Neural progenitor cell (in vitro differentiated cells): ENCODE data around the gene EPHB1. TPM values are rescaled to one million over a fixed set of nuclear protein-coding genes. Genes with fewer than 3 reads are reported as not detected.

Experiments used
- DNase-seq: peaks from one replicate; pipeline ENCODE4 v3.0.0-alpha.2; 2016; ENCODE audit warnings: low spot score
- H2AFZ ChIP-seq: fragments of 200-600 bp; sonication (generic); replicated peaks from 2 replicates; pipeline ENCODE4 v1.6.1; 2016; ENCODE audit warnings: antibody characterized with exemption
- H3F3A ChIP-seq: fragments of 200-600 bp; sonication (generic); 2 replicates; pipeline ENCODE4 v1.6.1; 2016; ENCODE audit warnings: antibody characterized with exemption, low read depth
- H3K27ac ChIP-seq: fragments of 200-600 bp; sonication (generic); 2 replicates; pipeline ENCODE4 v1.5.1; 2016; ENCODE audit warnings: mild to moderate bottlenecking
- H3K27me3 ChIP-seq: fragments of 200-600 bp; sonication (generic); 2 replicates; pipeline ENCODE4 v1.6.1; 2016; ENCODE audit warnings: mild to moderate bottlenecking, moderate library complexity
- H3K36me3 ChIP-seq: fragments of 200-600 bp; sonication (generic); 2 replicates; pipeline ENCODE4 v1.5.1; 2016
- H3K4me1 ChIP-seq: fragments of 200-600 bp; sonication (generic); 2 replicates; pipeline ENCODE4 v1.6.1; 2016; ENCODE audit warnings: mixed run types
- H3K4me2 ChIP-seq: fragments of 200-600 bp; sonication (generic); 2 replicates; pipeline ENCODE4 v1.6.1; 2016
- H3K4me3 ChIP-seq: fragments of 200-600 bp; sonication (generic); 2 replicates; pipeline ENCODE4 v1.5.1; 2016
- H3K79me2 ChIP-seq: fragments of 200-600 bp; sonication (generic); 2 replicates; pipeline ENCODE4 v1.6.1; 2016; ENCODE audit warnings: low read depth
- H3K9ac ChIP-seq: fragments of 200-600 bp; sonication (generic); 2 replicates; pipeline ENCODE4 v1.6.1; 2016
- H3K9me3 ChIP-seq: fragments of 200-600 bp; sonication (generic); 2 replicates; pipeline ENCODE4 v1.5.1; 2016; ENCODE audit warnings: low read depth
- H4K20me1 ChIP-seq: fragments of 200-600 bp; sonication (generic); 2 replicates; pipeline ENCODE4 v1.6.1; 2016; ENCODE audit warnings: low read depth
- H3K27ac Mint-ChIP-seq: 3 replicates; pipeline ENCODE4 v1.8.0; 2021; ENCODE audit warnings: mixed read lengths
- H3K27me3 Mint-ChIP-seq: 2 replicates; pipeline ENCODE4 v1.8.0; 2022; ENCODE audit warnings: low read depth, mild to moderate bottlenecking, inconsistent platforms, moderate library complexity, mixed read lengths; ENCODE audit not compliant: insufficient read depth
- H3K36me3 Mint-ChIP-seq: 3 replicates; pipeline ENCODE4 v1.8.0; 2021; ENCODE audit warnings: mixed read lengths
- H3K4me1 Mint-ChIP-seq: 3 replicates; pipeline ENCODE4 v1.8.0; 2021; ENCODE audit warnings: mixed read lengths
- H3K4me3 Mint-ChIP-seq: 3 replicates; pipeline ENCODE4 v1.8.0; 2021; ENCODE audit warnings: mild to moderate bottlenecking, moderate library complexity, mixed read lengths
- H3K9me3 Mint-ChIP-seq: 3 replicates; pipeline ENCODE4 v1.8.0; 2020; ENCODE audit warnings: mixed read lengths
- EZH2 ChIP-seq: fragments of 200-600 bp; sonication (generic); IDR thresholded peaks from 2 replicates; pipeline ENCODE4 v1.6.1; 2017; ENCODE audit warnings: antibody characterized with exemption, mild to moderate bottlenecking, moderate library complexity
- EZH2phosphoT487 ChIP-seq: fragments of 200-600 bp; sonication (generic); IDR thresholded peaks from 2 replicates; pipeline ENCODE4 v1.6.1; 2017; ENCODE audit warnings: antibody characterized with exemption
- total RNA-seq: library from RNA; depleted of rRNA; stranded (reverse); fragments of >200 nt; gene quantifications from 2 replicates; pipeline ENCODE4 v1.2.3, GENCODE V29; 2015; ENCODE audit warnings: low replicate concordance
- TF ChIP-seq, protein P1 (sequence below): fragments of 200-600 bp; sonication (generic); IDR thresholded peaks from 2 replicates; pipeline ENCODE4 v1.5.1; 2017; ENCODE audit warnings: antibody characterized with exemption, mild to moderate bottlenecking

Gene EPHB1
- total RNA-seq, 1 donor from 2014 or later = 9.1 TPM

DNA sequence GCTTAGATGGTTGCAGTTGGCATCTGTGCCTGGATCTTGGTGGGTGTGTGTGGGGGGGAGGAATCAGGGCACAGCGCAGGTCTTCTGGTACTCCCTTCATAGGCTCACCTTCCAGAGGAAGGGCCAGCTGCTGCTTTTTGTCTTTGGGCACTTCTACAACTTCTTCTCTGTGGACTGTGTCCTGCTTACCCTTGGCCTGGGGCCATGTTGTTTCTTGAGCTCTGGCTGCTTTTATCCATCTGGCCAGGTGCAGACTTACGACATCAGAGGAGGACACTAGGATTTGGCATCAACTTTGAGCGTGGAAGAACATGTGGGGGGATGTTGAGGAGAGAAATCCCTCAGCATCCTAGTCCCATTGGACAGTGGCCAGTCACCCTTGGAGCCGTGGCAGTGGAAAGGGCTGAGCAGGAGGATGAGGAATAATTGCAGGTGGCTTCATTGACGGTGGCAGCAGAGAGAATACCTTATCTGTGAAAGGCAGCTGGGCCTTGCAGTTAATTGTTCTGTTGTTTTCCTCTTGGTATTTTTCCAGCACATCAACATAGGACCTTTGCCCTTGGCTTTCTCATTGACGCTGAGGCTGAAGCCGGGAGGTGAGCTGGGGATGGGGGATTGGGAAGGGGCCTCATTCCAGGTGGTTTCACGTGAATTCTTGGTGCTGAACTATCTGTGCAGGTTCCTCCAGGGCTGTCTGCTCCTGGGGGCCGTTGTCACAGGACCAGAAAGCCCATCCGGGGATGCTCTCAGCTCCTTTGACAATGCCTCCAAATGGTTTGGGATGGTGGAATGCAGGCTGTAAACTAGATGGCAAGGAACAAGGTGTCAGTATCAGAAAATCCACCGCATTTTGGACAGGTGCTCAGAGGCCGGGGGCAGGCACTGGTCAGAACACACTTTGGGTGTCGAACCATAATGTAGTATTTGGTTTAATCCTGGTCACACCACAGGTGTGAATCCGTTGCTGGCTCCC is 9.7 kb downstream of the EPHB1 start:
- no peaks in the 10 kb centered on the region for H3K36me3 ChIP-seq
- no peak overlapping the region for H3K4me3 Mint-ChIP-seq
- no peak overlapping the region for H3K27ac ChIP-seq
- H3K27me3 Mint-ChIP-seq = peaks cover 3% of the 10 kb centered on the region
- H3K9ac ChIP-seq = no peak overlapping the region
- H3K27me3 ChIP-seq = no peaks in the 10 kb centered on the region
- peaks cover 19% of the 10 kb centered on the region for H3K4me1 ChIP-seq
- TF ChIP-seq EZH2 (no peak), EZH2phosphoT487 (no peak)
- TF ChIP-seq, protein P1, sequence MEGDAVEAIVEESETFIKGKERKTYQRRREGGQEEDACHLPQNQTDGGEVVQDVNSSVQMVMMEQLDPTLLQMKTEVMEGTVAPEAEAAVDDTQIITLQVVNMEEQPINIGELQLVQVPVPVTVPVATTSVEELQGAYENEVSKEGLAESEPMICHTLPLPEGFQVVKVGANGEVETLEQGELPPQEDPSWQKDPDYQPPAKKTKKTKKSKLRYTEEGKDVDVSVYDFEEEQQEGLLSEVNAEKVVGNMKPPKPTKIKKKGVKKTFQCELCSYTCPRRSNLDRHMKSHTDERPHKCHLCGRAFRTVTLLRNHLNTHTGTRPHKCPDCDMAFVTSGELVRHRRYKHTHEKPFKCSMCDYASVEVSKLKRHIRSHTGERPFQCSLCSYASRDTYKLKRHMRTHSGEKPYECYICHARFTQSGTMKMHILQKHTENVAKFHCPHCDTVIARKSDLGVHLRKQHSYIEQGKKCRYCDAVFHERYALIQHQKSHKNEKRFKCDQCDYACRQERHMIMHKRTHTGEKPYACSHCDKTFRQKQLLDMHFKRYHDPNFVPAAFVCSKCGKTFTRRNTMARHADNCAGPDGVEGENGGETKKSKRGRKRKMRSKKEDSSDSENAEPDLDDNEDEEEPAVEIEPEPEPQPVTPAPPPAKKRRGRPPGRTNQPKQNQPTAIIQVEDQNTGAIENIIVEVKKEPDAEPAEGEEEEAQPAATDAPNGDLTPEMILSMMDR = no peak
- peaks cover 3% of the 10 kb centered on the region for H3F3A ChIP-seq
- no peak overlapping the region for H3K4me3 ChIP-seq
- no peak for DNase-seq
- H3K27ac Mint-ChIP-seq = no peak overlapping the region
- peaks cover 9% of the 10 kb centered on the region for H3K79me2 ChIP-seq
- H3K9me3 ChIP-seq = no peaks in the 10 kb centered on the region
- peaks cover under 1% of the 10 kb centered on the region for H4K20me1 ChIP-seq
- peaks cover 20% of the 10 kb centered on the region for H3K4me1 Mint-ChIP-seq
- no peaks in the 10 kb centered on the region for H3K9me3 Mint-ChIP-seq
- H3K36me3 Mint-ChIP-seq = no peaks in the 10 kb centered on the region
- H2AFZ ChIP-seq = no peak overlapping the region
- H3K4me2 ChIP-seq = no peak overlapping the region

DNA sequence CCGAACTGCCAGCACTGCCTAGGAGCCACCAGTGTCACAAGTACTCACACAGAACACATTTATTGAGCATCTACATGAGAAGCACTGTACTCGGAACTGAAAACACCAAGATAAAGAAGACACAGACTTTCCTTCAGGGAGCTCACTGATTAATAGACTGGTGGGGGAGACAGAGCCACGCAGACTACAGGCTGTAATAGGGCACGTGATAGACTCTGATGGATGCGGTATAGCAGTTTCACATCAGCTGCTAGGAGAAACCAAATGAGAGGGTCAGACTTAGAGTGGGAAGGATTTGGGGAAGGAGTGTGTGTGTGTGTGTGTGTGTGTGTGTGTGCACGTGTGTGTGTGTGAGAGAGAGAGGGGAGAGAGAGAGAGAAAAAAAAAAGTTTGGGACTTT is 12.1 kb downstream of the EPHB1 start:
- H3K36me3 Mint-ChIP-seq = no peaks in the 10 kb centered on the region
- no peak for TF ChIP-seq EZH2
- peaks cover 2% of the 10 kb centered on the region for H3K27me3 Mint-ChIP-seq
- H3K9me3 Mint-ChIP-seq = no peaks in the 10 kb centered on the region
- H3K4me1 ChIP-seq = peaks cover 23% of the 10 kb centered on the region
- H3K27ac ChIP-seq = no peak overlapping the region
- H3K4me2 ChIP-seq = no peak overlapping the region
- peaks cover 9% of the 10 kb centered on the region for H4K20me1 ChIP-seq
- no peak overlapping the region for H3K9ac ChIP-seq
- H3K79me2 ChIP-seq = no peaks in the 10 kb centered on the region
- no peak for DNase-seq
- H3F3A ChIP-seq = peaks cover 3% of the 10 kb centered on the region
- no peaks in the 10 kb centered on the region for H3K9me3 ChIP-seq
- no peak overlapping the region for H2AFZ ChIP-seq
- no peak overlapping the region for H3K4me3 ChIP-seq
- no peaks in the 10 kb centered on the region for H3K36me3 ChIP-seq
- no peak overlapping the region for H3K27ac Mint-ChIP-seq
- no peaks in the 10 kb centered on the region for H3K27me3 ChIP-seq
- H3K4me1 Mint-ChIP-seq = peaks cover 20% of the 10 kb centered on the region
- H3K4me3 Mint-ChIP-seq = no peak overlapping the region

DNA sequence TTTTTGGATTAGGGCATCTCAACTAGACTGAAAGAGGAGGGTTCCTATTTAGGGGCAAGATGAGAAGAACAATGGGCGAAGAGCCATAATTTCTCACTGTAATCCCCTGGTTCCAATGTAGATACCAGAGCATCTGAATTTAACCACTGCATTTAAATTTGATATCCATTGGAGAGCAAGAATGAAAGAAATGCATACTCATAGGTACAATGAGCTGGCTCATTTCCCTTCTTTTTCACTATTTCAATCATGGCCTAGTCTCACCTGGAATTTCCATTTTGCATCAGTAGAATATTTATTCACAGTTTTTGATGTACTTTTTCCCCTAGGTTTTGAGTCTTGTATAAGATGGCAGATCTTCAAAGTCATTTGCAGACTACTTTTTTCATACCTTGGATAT is 13.8 kb downstream of the EPHB1 start:
- H3K9me3 Mint-ChIP-seq = no peaks in the 10 kb centered on the region
- Histone ChIP-seq H2AFZ (no peak overlapping the region), H3F3A (peaks cover 3% of the 10 kb centered on the region), H3K4me3 (no peak overlapping the region), H3K4me1 (peaks cover 23% of the 10 kb centered on the region), H3K79me2 (no peaks in the 10 kb centered on the region), H3K4me2 (no peak overlapping the region), H3K36me3 (no peaks in the 10 kb centered on the region), H3K27me3 (no peaks in the 10 kb centered on the region), H3K27ac (no peak overlapping the region), H4K20me1 (peaks cover 9% of the 10 kb centered on the region), H3K9ac (no peak overlapping the region), H3K9me3 (no peaks in the 10 kb centered on the region)
- H3K4me1 Mint-ChIP-seq = peaks cover 23% of the 10 kb centered on the region
- H3K36me3 Mint-ChIP-seq = no peaks in the 10 kb centered on the region
- H3K27me3 Mint-ChIP-seq = peaks cover 2% of the 10 kb centered on the region
- no peak overlapping the region for H3K27ac Mint-ChIP-seq
- no peak for TF ChIP-seq EZH2phosphoT487
- TF ChIP-seq, protein P1 = no peak
- TF ChIP-seq EZH2 = no peak
- H3K4me3 Mint-ChIP-seq = no peak overlapping the region
- no peak for DNase-seq
